H1 (cell line): ENCODE data around the gene RGS6. TPM values are rescaled to one million over a fixed set of nuclear protein-coding genes. Genes with fewer than 3 reads are reported as not detected.

Experiments
- CTCF ChIA-PET: fragments of 300-600 bp; sonication (Branson Sonifier 250); formaldehyde crosslinking; loops from one replicate; lab custom pipeline; 2021; ENCODE audit not compliant: partially characterized antibody; lab: Charles Lee
- POLR2A ChIA-PET: fragments of 300-600 bp; sonication (Branson Sonifier 250); formaldehyde crosslinking; loops from one replicate; lab custom pipeline; 2021; ENCODE audit warnings: inconsistent platforms; ENCODE audit not compliant: partially characterized antibody; lab: Charles Lee
- DNase-seq, 2 experiments: peaks; one replicate each; pipeline versions ENCODE4 v3.0.0 to v3.0.0-alpha.2; 2010 to 2022; ENCODE audit warnings: low spot score in 2 of 2, low read depth in 1 of 2, mixed read lengths in 1 of 2
- FAIRE-seq: peaks from 2 replicates; lab custom pipeline; 2011; peaks lifted over from hg19 to GRCh38; lab: Jason Lieb, UNC
- H2AFZ ChIP-seq: 2 replicates; pipeline ENCODE4 v1.8.1; 2012; ENCODE audit warnings: low read length, inconsistent platforms
- H2AK5ac ChIP-seq: 2 replicates; pipeline ENCODE4 v1.6.1; 2013; ENCODE audit warnings: low read depth, low read length
- H2BK120ac ChIP-seq: replicated peaks from 2 replicates; pipeline ENCODE3; 2013; ENCODE audit warnings: low read depth, low read length, inconsistent platforms
- H2BK12ac ChIP-seq: 2 replicates; pipeline ENCODE4 v1.6.1; 2013; ENCODE audit warnings: low read depth, low read length
- H2BK15ac ChIP-seq: 2 replicates; pipeline ENCODE4 v1.6.1; 2013; ENCODE audit warnings: low read length
- H2BK20ac ChIP-seq: 2 replicates; pipeline ENCODE4 v1.6.1; 2013; ENCODE audit warnings: low read length
- H2BK5ac ChIP-seq: 2 replicates; pipeline ENCODE4 v1.6.1; 2013; ENCODE audit warnings: low read depth, low read length
- H3K14ac ChIP-seq: 2 replicates; pipeline ENCODE4 v1.6.1; 2013; ENCODE audit warnings: inconsistent platforms; ENCODE audit not compliant: insufficient read length
- H3K18ac ChIP-seq: 2 replicates; pipeline ENCODE4 v1.6.1; 2013; ENCODE audit warnings: low read length; ENCODE audit errors: extremely low read depth
- H3K23ac ChIP-seq: 2 replicates; pipeline ENCODE4 v1.6.1; 2013; ENCODE audit warnings: inconsistent platforms; ENCODE audit not compliant: insufficient read length
- H3K23me2 ChIP-seq: 2 replicates; pipeline ENCODE4 v1.6.1; 2013; ENCODE audit warnings: low read depth, low read length
- H3K27ac ChIP-seq: 2 replicates; pipeline ENCODE4 v1.6.1; 2011; ENCODE audit warnings: low read depth, low read length, inconsistent platforms
- H3K27me3 ChIP-seq, 4 experiments: replicated peaks in 1 of 4; 1 replicate in 1 of 4; 2 replicates in 3 of 4; pipeline versions ENCODE4 v1.6.1 to v1.8.1; 2011 to 2013; ENCODE audit warnings: low read length in 3 of 4, mild to moderate bottlenecking in 3 of 4, inconsistent platforms in 2 of 4, mixed read lengths in 2 of 4, moderate library complexity in 1 of 4; ENCODE audit not compliant: control insufficient read depth in 3 of 4, insufficient read depth in 3 of 4; ENCODE audit errors: extremely low read depth in 1 of 4
- H3K36me3 ChIP-seq, 4 experiments: 2 replicates each; pipeline versions ENCODE4 v1.6.1 to v1.8.1; 2011 to 2013; ENCODE audit warnings: mild to moderate bottlenecking in 4 of 4, low read length in 3 of 4, moderate library complexity in 2 of 4, control low read depth in 1 of 4, inconsistent platforms in 1 of 4; ENCODE audit not compliant: insufficient read depth in 4 of 4, control insufficient read depth in 2 of 4
- H3K4ac ChIP-seq: replicated peaks from 2 replicates; pipeline ENCODE3; 2013; ENCODE audit warnings: low read length, low read depth, mixed read lengths, inconsistent platforms; ENCODE audit not compliant: insufficient read length
- H3K4me1 ChIP-seq, 4 experiments: replicated peaks in 1 of 4; 1 replicate in 1 of 4; 2 replicates in 3 of 4; pipeline versions ENCODE4 v1.6.1 to v1.8.1; 2011 to 2013; ENCODE audit warnings: low read length in 3 of 4, inconsistent platforms in 2 of 4, mixed read lengths in 1 of 4; ENCODE audit not compliant: insufficient read depth in 4 of 4, control insufficient read depth in 3 of 4
- H3K4me2 ChIP-seq, 2 experiments: 2 replicates each; pipeline versions ENCODE4 v1.6.1 to v1.8.1; 2011 to 2013; ENCODE audit warnings: low read depth in 2 of 2, low read length in 2 of 2, control low read depth in 1 of 2, inconsistent platforms in 1 of 2, mild to moderate bottlenecking in 1 of 2; ENCODE audit not compliant: insufficient read depth in 1 of 2
- H3K4me3 ChIP-seq, 4 experiments: fragments of 200-600, 300-600 bp in 1 of 4; sonication (generic), shearing (Covaris generic), sonication (Bioruptor Twin) in 1 of 4; 2 replicates each; pipeline versions ENCODE4 v1.5.1 to v1.8.1; 2011 to 2016; ENCODE audit warnings: low read length in 4 of 4, low read depth in 3 of 4, control low read depth in 2 of 4, inconsistent platforms in 2 of 4, mild to moderate bottlenecking in 2 of 4, mixed read lengths in 1 of 4, moderate library complexity in 1 of 4; ENCODE audit not compliant: insufficient read depth in 2 of 4; ENCODE audit errors: extremely low read depth in 1 of 4
- H3K56ac ChIP-seq: replicated peaks from 2 replicates; pipeline ENCODE3; 2013; ENCODE audit warnings: low read depth, mild to moderate bottlenecking, mixed read lengths, low read length, inconsistent platforms; ENCODE audit not compliant: insufficient read length
- H3K79me1 ChIP-seq: 2 replicates; pipeline ENCODE4 v1.6.1; 2013; ENCODE audit warnings: low read depth, low read length, control low read depth
- H3K79me2 ChIP-seq, 2 experiments: 2 replicates each; pipeline versions ENCODE4 v1.6.1 to v1.8.1; 2012 to 2013; ENCODE audit warnings: low read length in 2 of 2, mild to moderate bottlenecking in 2 of 2, inconsistent platforms in 1 of 2; ENCODE audit not compliant: insufficient read depth in 2 of 2, control insufficient read depth in 1 of 2
- H3K9ac ChIP-seq, 4 experiments: replicated peaks in 1 of 4; 1 replicate in 1 of 4; 2 replicates in 3 of 4; pipeline versions ENCODE4 v1.6.1 to v1.8.1; 2011 to 2013; ENCODE audit warnings: low read depth in 3 of 4, low read length in 3 of 4, control low read depth in 2 of 4, mild to moderate bottlenecking in 2 of 4, moderate library complexity in 2 of 4, inconsistent platforms in 1 of 4; ENCODE audit errors: extremely low read depth in 1 of 4
- H3K9me3 ChIP-seq, 2 experiments: 2 replicates each; pipeline versions ENCODE4 v1.6.1 to v1.8.1; 2012 to 2013; ENCODE audit warnings: mild to moderate bottlenecking in 2 of 2, moderate library complexity in 2 of 2, control low read depth in 1 of 2, inconsistent platforms in 1 of 2, low read depth in 1 of 2, low read length in 1 of 2, mixed read lengths in 1 of 2; ENCODE audit not compliant: insufficient read depth in 2 of 2
- H4K20me1 ChIP-seq, 2 experiments: replicated peaks in 1 of 2; 2 replicates each; pipeline versions ENCODE3 to v1.8.1; 2011 to 2013; ENCODE audit warnings: inconsistent platforms in 2 of 2, low read length in 2 of 2, mild to moderate bottlenecking in 1 of 2; ENCODE audit not compliant: insufficient read depth in 2 of 2, control insufficient read depth in 1 of 2
- H4K5ac ChIP-seq: 2 replicates; pipeline ENCODE4 v1.6.1; 2013; ENCODE audit warnings: low read length, low read depth, mixed read lengths, inconsistent platforms; ENCODE audit not compliant: insufficient read length
- H4K8ac ChIP-seq: 2 replicates; pipeline ENCODE4 v1.8.0; 2013; ENCODE audit warnings: mild to moderate bottlenecking, moderate library complexity, low read length, inconsistent platforms; ENCODE audit not compliant: insufficient read depth; ENCODE audit errors: extremely low read depth
- H4K91ac ChIP-seq: replicated peaks from 2 replicates; pipeline ENCODE3; 2013; ENCODE audit warnings: low read length, mixed read lengths, inconsistent platforms; ENCODE audit not compliant: insufficient read length
- ATF2 ChIP-seq: IDR thresholded peaks from 2 replicates; pipeline ENCODE4 v1.6.1; 2012; ENCODE audit warnings: low read length, inconsistent platforms
- BRCA1 ChIP-seq: IDR thresholded peaks from 2 replicates; pipeline ENCODE4 v1.6.1; 2012; ENCODE audit warnings: low read depth, low read length, improper control_type of control experiment
- CREB1 ChIP-seq: IDR thresholded peaks from 2 replicates; pipeline ENCODE4 v1.6.1; 2012; ENCODE audit warnings: inconsistent platforms
- EGR1 ChIP-seq: IDR thresholded peaks from 2 replicates; pipeline ENCODE4 v1.6.1; 2011; ENCODE audit warnings: low read depth, low read length, borderline replicate concordance
- GABPA ChIP-seq: IDR thresholded peaks from 2 replicates; pipeline ENCODE4 v1.6.1; 2011; ENCODE audit warnings: mild to moderate bottlenecking, low read length, moderate library complexity, borderline replicate concordance; ENCODE audit not compliant: insufficient read depth
- HDAC2 ChIP-seq, 2 experiments: fragments of 300-600 bp in 1 of 2; sonication (generic) in 1 of 2; IDR thresholded peaks; 2 replicates each; pipeline ENCODE4 v1.6.1; 2011 to 2012; ENCODE audit warnings: low read depth in 2 of 2, low read length in 2 of 2, mild to moderate bottlenecking in 2 of 2, moderate library complexity in 2 of 2, borderline replicate concordance in 1 of 2, inconsistent platforms in 1 of 2
- JUN ChIP-seq: IDR thresholded peaks from 2 replicates; pipeline ENCODE4 v1.6.1; 2011; ENCODE audit warnings: low read depth, mild to moderate bottlenecking, improper control_type of control experiment, low read length
- KDM5A ChIP-seq: fragments of 200-600 bp; IDR thresholded peaks from 2 replicates; pipeline ENCODE4 v1.7.1; 2012; ENCODE audit warnings: mild to moderate bottlenecking, low read length, inconsistent platforms, mixed read lengths
- NRF1 ChIP-seq: IDR thresholded peaks from 2 replicates; pipeline ENCODE4 v1.6.1; 2011; ENCODE audit warnings: mild to moderate bottlenecking, low read depth, low read length, improper control_type of control experiment
- RBBP5 ChIP-seq: IDR thresholded peaks from 2 replicates; pipeline ENCODE4 v1.7.1; 2012; ENCODE audit warnings: low read depth, mild to moderate bottlenecking, inconsistent platforms, low read length, moderate library complexity, borderline replicate concordance
- RFX5 ChIP-seq: IDR thresholded peaks from 2 replicates; pipeline ENCODE4 v1.6.1; 2011; ENCODE audit warnings: low read depth, low read length, improper control_type of control experiment, borderline replicate concordance
- SAP30 ChIP-seq: fragments of 300-600 bp; sonication (generic); IDR thresholded peaks from 2 replicates; pipeline ENCODE4 v1.7.1; 2012; ENCODE audit warnings: low read length, moderate library complexity, mild to moderate bottlenecking, inconsistent platforms; ENCODE audit not compliant: insufficient read depth, insufficient replicate concordance
- YY1 ChIP-seq: IDR thresholded peaks from 2 replicates; pipeline ENCODE4 v1.6.1; 2011; ENCODE audit warnings: low read depth, mild to moderate bottlenecking, low read length
- WGBS, 2 experiments: shearing (Covaris generic) in 1 of 2; methylation state at CpG; one replicate each; pipeline versions ENCODE4 v1.1.6 to v1.1.7; 2013 to 2015; ENCODE audit warnings: low lambda C conversion rate in 2 of 2, mixed read lengths in 2 of 2, inconsistent platforms in 1 of 2, low coverage in 1 of 2, missing lambda C conversion rate in 1 of 2; ENCODE audit not compliant: insufficient replicate concordance in 2 of 2, insufficient coverage in 1 of 2, insufficient read length in 1 of 2; ENCODE audit errors: extremely low coverage in 1 of 2, missing lambda C conversion rate in 1 of 2; 5-methylcytosine and 5-hydroxymethylcytosine counted together
- polyA plus RNA-seq, 7 experiments: library from polyadenylated mRNA; depleted of rRNA in 3 of 7; stranded (reverse) in 5 of 7; unstranded in 2 of 7; fragments of >200 nt in 5 of 7; fragments of 200-250 nt in 2 of 7; gene quantifications; 1 replicate in 5 of 7; 2 replicates in 1 of 7; 4 replicates in 1 of 7; pipeline versions ENCODE4 v1.2.1 to v1.2.3, GENCODE V29; 2011 to 2013; ENCODE audit warnings: missing spikeins in 2 of 7, mixed read lengths in 2 of 7
- total RNA-seq: library from RNA; stranded (reverse); fragmentation: NEBNext Ultra II Directional; extraction: Animal tissue kit (Norgen Biotek cat#: 25700); gene quantifications from 2 replicates; pipeline ENCODE4 v1.2.1, GENCODE V29; 2021

RGS6 gene
- total and polyA plus RNA-seq, 2 of the 8 experiments (the other 6 are each of a cell fraction or from before 2014, with no cell fraction given), result 0.26 to 1.1 TPM

GRCh38 chr14:72389200-72389599, 457.0 kb downstream of the RGS6 start:
- H3K36me3 ChIP-seq, result no peaks in the 10 kb centered on the region
- no peak overlapping the region for H3K4ac ChIP-seq
- no peaks in the 10 kb centered on the region for H3K79me2 ChIP-seq
- H3K18ac ChIP-seq, result no peak overlapping the region
- H3K14ac ChIP-seq, result no peak overlapping the region
- 87% methylated on average over 7 of the region's 7 CpGs; no CpG with 5 or more reads in 1 of the 2 experiments for WGBS, 2 experiments
- peaks cover 7 to 9% of the 10 kb centered on the region in 2 experiments; a peak in 2 of 4 replicates for H3K9me3 ChIP-seq
- no peak overlapping the region for H2BK12ac ChIP-seq
- H3K4me1 ChIP-seq, result no peaks in the 10 kb centered on the region
- no peak overlapping the region for H2AK5ac ChIP-seq
- H2BK120ac ChIP-seq, result no peak overlapping the region
- no peak overlapping the region for H4K5ac ChIP-seq
- no peaks in the 10 kb centered on the region for H3K79me1 ChIP-seq
- no peak overlapping the region; a peak in 1 of 4 replicates for H3K4me2 ChIP-seq
- H3K4me3 ChIP-seq, result no peak overlapping the region
- no peak overlapping the region for H3K27ac ChIP-seq
- no peak overlapping the region for H4K8ac ChIP-seq
- H4K20me1 ChIP-seq, result no peaks in the 10 kb centered on the region
- H3K27me3 ChIP-seq, result no peaks in the 10 kb centered on the region
- no peak overlapping the region for H4K91ac ChIP-seq
- ChIA-PET CTCF (interaction anchor here (1.3 kb wide), 1 partner anchor 31 kb away, joined by 5 read pairs; no protein-coding TSS in a partner anchor), POLR2A (no interaction called here)
- H3K23ac ChIP-seq, result no peak overlapping the region
- no peak overlapping the region for H2BK5ac ChIP-seq
- no peak overlapping the region for H2AFZ ChIP-seq
- H3K56ac ChIP-seq, result no peak overlapping the region
- DNase-seq, result no peak
- no peak overlapping the region for H3K9ac ChIP-seq
- no peak overlapping the region for H2BK15ac ChIP-seq
- no peak for FAIRE-seq
- H3K23me2 ChIP-seq, result no peaks in the 10 kb centered on the region
- H2BK20ac ChIP-seq, result no peak overlapping the region
- no peak for TF ChIP-seq HDAC2 (IDR thresholded peaks at IDR 0.05; ENCODE audit: borderline replicate concordance in 1 of 2, low read depth in 2 of 2, low read length in 2 of 2)
- no peak for TF ChIP-seq CREB1
- no peak for TF ChIP-seq RFX5
- TF ChIP-seq KDM5A, result no peak
- TF ChIP-seq RBBP5, result no peak
- TF ChIP-seq JUN, result no peak
- no peak for TF ChIP-seq NRF1
- no peak for TF ChIP-seq ATF2
- TF ChIP-seq YY1, result no peak
- TF ChIP-seq BRCA1, result no peak
- TF ChIP-seq SAP30, result no peak
- no peak for TF ChIP-seq GABPA
- TF ChIP-seq EGR1, result no peak
